GM12891 (cell line): ENCODE data around the gene ZNF679.
"Not testable (repeated sequence)": the region's sequence is repeated elsewhere in the genome, so short reads cannot be mapped to it uniquely, and the experiment has no call there.

Experiments used
- DNase-seq: peaks from one replicate; pipeline ENCODE4 v3.0.0; 2011; ENCODE audit warnings: low spot score; ENCODE audit not compliant: insufficient read length
- FAIRE-seq: peaks from 2 replicates; lab custom pipeline; 2011; peaks lifted over from hg19 to GRCh38; lab: Jason Lieb, UNC
- PAX5 ChIP-seq: IDR thresholded peaks from 2 replicates; pipeline ENCODE4 v1.6.1; 2011; ENCODE audit warnings: low read length, moderate library complexity, mild to moderate bottlenecking; ENCODE audit not compliant: insufficient read depth, severe bottlenecking
- POLR2A ChIP-seq: IDR thresholded peaks from 2 replicates; pipeline ENCODE4 v1.6.1; 2011; ENCODE audit warnings: low read depth, low read length, control low read depth
- POLR2AphosphoS5 ChIP-seq: IDR thresholded peaks from 2 replicates; pipeline ENCODE4 v1.6.1; 2011; ENCODE audit warnings: low read depth, low read length, control low read depth
- POU2F2 ChIP-seq: IDR thresholded peaks from 2 replicates; pipeline ENCODE4 v1.6.1; 2011; ENCODE audit warnings: low read depth, mild to moderate bottlenecking, control low read depth, low read length, moderate library complexity
- SPI1 ChIP-seq: IDR thresholded peaks from 2 replicates; pipeline ENCODE4 v1.6.1; 2011; ENCODE audit warnings: low read depth, low read length, control low read depth
- TAF1 ChIP-seq: IDR thresholded peaks from 2 replicates; pipeline ENCODE4 v1.6.1; 2011; ENCODE audit warnings: low read depth, low read length, control low read depth

The ZNF679 gene

GRCh38 chr7:64206903-64207302 is 21.4 kb upstream of the ZNF679 start, which contains the start of gene ZNF735:
TSS of gene ZNF735 (plus strand) at chr7:64207203. CDS start at chr7:64207203, 0 bp downstream.
- TF ChIP-seq PAX5: no peak
- TF ChIP-seq TAF1: no peak
- TF ChIP-seq POU2F2: no peak
- TF ChIP-seq SPI1: no peak
- TF ChIP-seq POLR2AphosphoS5: no peak
- TF ChIP-seq POLR2A: no peak
- DNase-seq (no peak), FAIRE-seq (no peak)

GRCh38 chr7:64219710-64220298 is 8.5 kb upstream of the ZNF679 start:
- not testable (repeated sequence) for DNase-seq, FAIRE-seq

GRCh38 chr7:64223366-64223765 is 4.9 kb upstream of the ZNF679 start:
- FAIRE-seq: no peak
- TF ChIP-seq SPI1 (no peak), PAX5 (no peak), POLR2A (no peak), TAF1 (no peak), POU2F2 (no peak), POLR2AphosphoS5 (no peak)

GRCh38 chr7:64266341-64266919 is 38.2 kb downstream of the ZNF679 start:
- DNase-seq (no peak), FAIRE-seq (no peak)
- TF ChIP-seq PAX5: no peak
- TF ChIP-seq POLR2AphosphoS5: no peak
- no peak for TF ChIP-seq POU2F2
- no peak for TF ChIP-seq SPI1
- TF ChIP-seq TAF1: no peak
- no peak for TF ChIP-seq POLR2A

More at GRCh38 chr7:64223366-64223765, 4.9 kb upstream of the ZNF679 start:
- no peak for DNase-seq

- FAIRE-seq: no peak
- TF ChIP-seq PAX5: no peak
- no peak for TF ChIP-seq POLR2AphosphoS5
- no peak for TF ChIP-seq TAF1
- TF ChIP-seq POLR2A: no peak
- no peak for TF ChIP-seq POU2F2
- no peak for TF ChIP-seq SPI1
- no peak for DNase-seq
Observed at GRCh38 chr7:64277630-64278029, 49.4 kb downstream of the ZNF679 start.

GRCh38 chr7:64294701-64295420 is 66.6 kb downstream of the ZNF679 start:
- no peak for DNase-seq
- TF ChIP-seq POU2F2 (no peak), POLR2AphosphoS5 (no peak), TAF1 (no peak), SPI1 (no peak)
- no peak for FAIRE-seq

- not testable (repeated sequence) for DNase-seq, FAIRE-seq
Observed at GRCh38 chr7:64297418-64297817, 69.1 kb downstream of the ZNF679 start.

GRCh38 chr7:64300641-64301405 is 72.5 kb downstream of the ZNF679 start:
- FAIRE-seq: no peak
- no peak for TF ChIP-seq POLR2AphosphoS5
- TF ChIP-seq SPI1: no peak
- no peak for TF ChIP-seq POLR2A
- TF ChIP-seq PAX5: no peak
- no peak for DNase-seq

GRCh38 chr7:64307254-64308015 is 79.2 kb downstream of the ZNF679 start:
- peak; percentile 99 for FAIRE-seq
- peak; percentile 47 for DNase-seq
- TF ChIP-seq POU2F2 (no peak), POLR2A (no peak), POLR2AphosphoS5 (0 out of 2 replicates have a peak, but pooled peaks have one; percentile 30), TAF1 (peak; percentile 42)
